K562 (cell line): ENCODE results near the gene EPHX1. TPM values are rescaled to one million over a fixed set of nuclear protein-coding genes. Genes with fewer than 3 reads are reported as not detected.

Experiments used
- ATAC-seq: fragments of 200-7000 bp; cut with Tn5 transposase; 3 replicates; pipeline ENCODE4 v1.9.1; 2020; ENCODE audit warnings: moderate library complexity
- BruUV-seq: library from RNA; stranded (reverse); fragments of 400-500 nt; replicated peaks from 2 replicates; lab custom pipeline; 2021; lab: Mats Ljungman, UMichigan
- CTCF ChIA-PET: fragments of 300-600 bp; formaldehyde crosslinking; extraction: SDS; loops from one replicate; lab custom pipeline; 2021; ENCODE audit warnings: low intra/inter-chr PET ratio; lab: Yijun Ruan, JAX
- POLR2A ChIA-PET: fragments of 300-600, 350-650 bp; sonication (Branson Sonifier 250); formaldehyde crosslinking; extraction: SDS; loops from one replicate; lab custom pipeline; 2021; ENCODE audit warnings: antibody characterized with exemption, inconsistent platforms; lab: Yijun Ruan, JAX
- DNase-seq, 4 experiments: peaks; one replicate each; pipeline versions ENCODE4 v3.0.0 to v3.0.0-alpha.2; 2011 to 2018; ENCODE audit warnings: low spot score in 3 of 4, mixed read lengths in 3 of 4; ENCODE audit errors: extremely low read depth in 1 of 4
- FAIRE-seq: peaks from 2 replicates; lab custom pipeline; 2011; peaks lifted over from hg19 to GRCh38; lab: Jason Lieb, UNC
- H2AFZ ChIP-seq: 2 replicates; pipeline ENCODE4 v1.6.0; 2011; ENCODE audit warnings: low read depth, low read length, control low read depth, inconsistent platforms
- H3K27ac ChIP-seq: fragments of 200-600 bp; 3 replicates; pipeline ENCODE4 v1.8.0; 2011; ENCODE audit warnings: low read depth, mild to moderate bottlenecking, control low read depth, inconsistent platforms, low read length, moderate library complexity, mixed read lengths; ENCODE audit errors: extremely low read depth
- H3K27me3 ChIP-seq, 2 experiments: fragments of 300-600 bp in 1 of 2; 2 replicates in 1 of 2; 3 replicates in 1 of 2; pipeline versions ENCODE4 v1.6.0 to v1.8.0; 2011; ENCODE audit warnings: inconsistent platforms in 2 of 2, low read length in 2 of 2, mild to moderate bottlenecking in 1 of 2, mixed read lengths in 1 of 2, moderate library complexity in 1 of 2; ENCODE audit not compliant: control insufficient read depth in 2 of 2, insufficient read depth in 2 of 2
- H3K36me3 ChIP-seq: fragments of 300-600 bp; 3 replicates; pipeline ENCODE4 v1.8.0; 2011; ENCODE audit warnings: mild to moderate bottlenecking, low read length, inconsistent platforms; ENCODE audit not compliant: control insufficient read depth, insufficient read depth
- H3K4me1 ChIP-seq, 2 experiments: fragments of 200-600 bp in 1 of 2; replicated peaks in 1 of 2; 2 replicates in 1 of 2; 3 replicates in 1 of 2; pipeline versions ENCODE4 v1.5.1 to v1.8.0; 2011; ENCODE audit warnings: inconsistent platforms in 2 of 2, low read length in 2 of 2, mild to moderate bottlenecking in 1 of 2, mixed read lengths in 1 of 2, moderate library complexity in 1 of 2; ENCODE audit not compliant: control insufficient read depth in 2 of 2, insufficient read depth in 2 of 2
- H3K4me2 ChIP-seq: 2 replicates; pipeline ENCODE4 v1.6.1; 2011; ENCODE audit warnings: low read length, control low read depth, inconsistent platforms, mixed read lengths; ENCODE audit not compliant: insufficient read depth
- H3K4me3 ChIP-seq: fragments of 200-600 bp; sonication (generic), shearing (Covaris generic); 2 replicates; pipeline ENCODE4 v1.5.1; 2016; ENCODE audit warnings: control low read depth, inconsistent platforms
- H3K79me2 ChIP-seq: fragments of 200-600 bp; 3 replicates; pipeline ENCODE4 v1.8.0; 2011; ENCODE audit warnings: low read length, inconsistent platforms; ENCODE audit not compliant: control insufficient read depth, insufficient read depth
- H3K9ac ChIP-seq, 2 experiments: 2 replicates each; pipeline versions ENCODE4 v1.6.0 to v1.6.1; 2011; ENCODE audit warnings: low read depth in 2 of 2, low read length in 2 of 2, control low read depth in 1 of 2, inconsistent platforms in 1 of 2, mild to moderate bottlenecking in 1 of 2, mixed read lengths in 1 of 2; ENCODE audit not compliant: insufficient read depth in 1 of 2
- H3K9me1 ChIP-seq: one replicate; pipeline ENCODE4 v1.6.0; 2011; ENCODE audit warnings: inconsistent platforms, mild to moderate bottlenecking, low read length, moderate library complexity; ENCODE audit not compliant: control insufficient read depth, insufficient read depth
- H3K9me3 ChIP-seq: replicated peaks from 2 replicates; pipeline ENCODE4 v1.5.1; 2011; ENCODE audit warnings: low read depth, low read length, inconsistent platforms; ENCODE audit not compliant: control insufficient read depth, insufficient read depth
- H4K20me1 ChIP-seq: replicated peaks from 2 replicates; pipeline ENCODE4 v1.6.1; 2011; ENCODE audit warnings: low read length, inconsistent platforms, mixed read lengths; ENCODE audit not compliant: control insufficient read depth, insufficient read depth
- ATF4 ChIP-seq: fragments of 450-650 bp; formaldehyde crosslinking; IDR thresholded peaks from 2 replicates; pipeline ENCODE4 v1.4.0; 2022; ENCODE audit warnings: mild to moderate bottlenecking, moderate library complexity
- DACH1 ChIP-seq: fragments of 450-650 bp; IDR thresholded peaks from 2 replicates; pipeline ENCODE4 v1.6.1; 2018; ENCODE audit not compliant: partially characterized antibody
- FOXP1 ChIP-seq: sonication (generic); formaldehyde crosslinking; IDR thresholded peaks from 2 replicates; pipeline ENCODE4 v1.8.0; 2022; ENCODE audit warnings: mild to moderate bottlenecking, missing genetic modification reagents
- GABPA ChIP-seq: fragments of 200-800 bp; sonication (Bioruptor generic); conservative IDR thresholded peaks from 2 replicates; pipeline ENCODE4 v1.6.1; 2016; ENCODE audit warnings: low read depth, missing genetic modification characterization, missing compliant biosample characterization
- JUND ChIP-seq, 2 experiments: IDR thresholded peaks; 2 replicates in 1 of 2; 3 replicates in 1 of 2; pipeline ENCODE4 v1.6.1; 2011; ENCODE audit warnings: borderline replicate concordance in 2 of 2, low read depth in 2 of 2, low read length in 2 of 2, improper control_type of control experiment in 1 of 2, missing biosample characterization in 1 of 2, missing genetic modification characterization in 1 of 2, missing genetic modification reagents in 1 of 2
- NRF1 ChIP-seq, 2 experiments: fragments of 450-650 bp; IDR thresholded peaks in 1 of 2; conservative IDR thresholded peaks in 1 of 2; 2 replicates each; pipeline ENCODE4 v1.6.1; 2014; ENCODE audit warnings: mild to moderate bottlenecking in 2 of 2
- PYGO2 ChIP-seq: fragments of 450-650 bp; IDR thresholded peaks from 2 replicates; pipeline ENCODE4 v1.6.1; 2016; ENCODE audit warnings: mild to moderate bottlenecking, missing genetic modification characterization, moderate library complexity, missing compliant biosample characterization
- THRA ChIP-seq: fragments of 450-650 bp; IDR thresholded peaks from 2 replicates; pipeline ENCODE4 v1.6.1; 2017; ENCODE audit warnings: mild to moderate bottlenecking, moderate library complexity
- TRIM28 ChIP-seq: fragments of 450-650 bp; IDR thresholded peaks from 2 replicates; pipeline ENCODE4 v1.6.1; 2017
- ZNF609 ChIP-seq: sonication (generic); formaldehyde crosslinking; IDR thresholded peaks from 2 replicates; pipeline ENCODE4 v1.8.1; 2023; ENCODE audit warnings: missing genetic modification reagents, mild to moderate bottlenecking, borderline replicate concordance
- ZNF639 ChIP-seq, 2 experiments: fragments of 200-800 bp in 1 of 2; sonication (Bioruptor generic) in 1 of 2; sonication (generic) in 1 of 2; formaldehyde crosslinking in 1 of 2; IDR thresholded peaks in 1 of 2; conservative IDR thresholded peaks in 1 of 2; 2 replicates each; pipeline versions ENCODE4 v1.5.0 to v1.6.1; 2016 to 2020; ENCODE audit warnings: missing compliant biosample characterization in 1 of 2, missing genetic modification characterization in 1 of 2, missing genetic modification reagents in 1 of 2
- whole genome bisulfite sequencing: fragments of 100-300 bp; shearing (Covaris generic); methylation state at CpG from one replicate; pipeline ENCODE4 v1.1.6; 2016; ENCODE audit warnings: low coverage, mixed read lengths; ENCODE audit not compliant: insufficient coverage; ENCODE audit errors: missing lambda C conversion rate; 5-methylcytosine and 5-hydroxymethylcytosine counted together
- in situ Hi-C: fragments of 300-500 bp; cut with MboI; formaldehyde crosslinking; loops from 4 replicates; pipeline ENCODE4 v1.15.0; 2018; ENCODE audit warnings: inconsistent platforms, mixed read lengths
- intact Hi-C: fragments of 100-400 bp; cut with micrococcal nuclease; formaldehyde crosslinking; loops from 2 replicates; pipeline ENCODE4 v1.14.2; 2022
- polyA plus RNA-seq, 8 experiments: library from polyadenylated mRNA; depleted of rRNA in 4 of 8; stranded (reverse) in 5 of 8; unstranded in 3 of 8; fragments of >200 nt; fragmentation: Nextera tagmentation in 2 of 8; fragmentation: Illumina TruSeq in 1 of 8; extraction: Ambion mirVana in 2 of 8; extraction: Trizol in 1 of 8; gene quantifications; 2 replicates each; pipeline versions ENCODE4 v1.2.1 to v1.2.3, GENCODE V29; 2011 to 2014; ENCODE audit warnings: inconsistent platforms in 1 of 8, missing spikeins in 1 of 8
- total RNA-seq, 7 experiments: library from RNA; depleted of rRNA in 6 of 7; stranded (reverse); fragments of >200 nt in 6 of 7; fragmentation: Illumina TruSeq in 2 of 7; extraction: Trizol in 2 of 7; gene quantifications; 2 replicates each; pipeline versions ENCODE4 v1.2.1 to v1.2.3, GENCODE V29; 2011 to 2021; ENCODE audit warnings: low replicate concordance in 1 of 7

Gene EPHX1
- total and polyA plus RNA-seq, 9 of the 15 experiments (the other 6 are each of a cell fraction or from before 2014, with no cell fraction given) = 0.21 to 27.0 (median 6.7) TPM

GRCh38 chr1:225777058-225777582 is 32.8 kb upstream of the EPHX1 start:
- Histone ChIP-seq H3K27me3 (no peaks in the 10 kb centered on the region), H3K36me3 (peaks cover 37% of the 10 kb centered on the region), H4K20me1 (peaks cover 14% of the 10 kb centered on the region; the same call in 1 of the 2 replicates), H3K9me3 (no peaks in the 10 kb centered on the region), H3K4me1 (peaks cover 9 to 17% of the 10 kb centered on the region in 2 experiments; a peak in 4 of 5 replicates), H3K9me1 (peaks cover 5% of the 10 kb centered on the region), H3K9ac (peak overlapping the region; percentile 99 to 100), H3K79me2 (peaks cover 50% of the 10 kb centered on the region), H3K27ac (peak overlapping the region; percentile 59), H3K4me3 (peak overlapping the region; percentile 95), H3K4me2 (peak overlapping the region; percentile 87), H2AFZ (peak overlapping the region; percentile 99)
- TSS peak; percentile 85 for BruUV-seq
- DNase-seq (peak in 1 of 4 experiments; percentile 24), FAIRE-seq (no peak), ATAC-seq (peak; percentile 5)
- POLR2A ChIA-PET = interaction anchor here (0.6 to 4.0 kb wide), 34 partner anchors 8 to 417 kb away, joined by 3 to 64 read pairs (median 4); no protein-coding TSS in a partner anchor
- 19% methylated on average over 18 of the region's 18 CpGs for WGBS
- intact Hi-C loops = loop anchor here (2.0 kb wide), 2 partner anchors 34 to 70 kb away; partner anchors contain the start of gene EPHX1
- in situ Hi-C loops = loop anchor here (5.0 kb wide), 1 partner anchor 300 kb away; no protein-coding TSS in a partner anchor
- CTCF ChIA-PET = interaction anchor here (0.9 to 1.3 kb wide), 2 partner anchors 32 to 301 kb away, joined by 3 to 6 read pairs; no protein-coding TSS in a partner anchor
- TF ChIP-seq NRF1 (conservative IDR thresholded peaks at IDR 0.05 in 1 of 2, IDR thresholded peaks at IDR 0.05 in 1 of 2) (no peak), THRA (no peak), FOXP1 (CRISPR knock-in tag) (0 out of 2 replicates have a peak, but pooled peaks have one; percentile 4), PYGO2 (tag) (0 out of 2 replicates have a peak, but pooled peaks have one; percentile 41), ATF4 (CRISPR knock-in tag) (0 out of 2 replicates have a peak, but pooled peaks have one; percentile 15), ZNF609 (CRISPR knock-in tag) (no peak), GABPA (no peak), JUND (IDR thresholded peaks at IDR 0.05; ENCODE audit: borderline replicate concordance, low read depth, low read length) (no peak), JUND (tag; IDR thresholded peaks at IDR 0.05; ENCODE audit: borderline replicate concordance, low read depth, low read length) (no peak), TRIM28 (0 out of 2 replicates have a peak, but pooled peaks have one; percentile 24), DACH1 (no peak), ZNF639 (CRISPR knock-in tag; conservative IDR thresholded peaks at IDR 0.05 in 1 of 2, IDR thresholded peaks at IDR 0.05 in 1 of 2) (no peak)
